ENCODE data around the gene PIEZO1. TPM values are rescaled to one million over a fixed set of nuclear protein-coding genes. Genes with fewer than 3 reads are reported as not detected.

The PIEZO1 gene
- total and polyA plus RNA-seq, 9 of the 15 experiments (the other 6 are each of a cell fraction or from before 2014, with no cell fraction given) = 3.6 to 432 (median 131) TPM

- TF ChIP-seq, protein P1, sequence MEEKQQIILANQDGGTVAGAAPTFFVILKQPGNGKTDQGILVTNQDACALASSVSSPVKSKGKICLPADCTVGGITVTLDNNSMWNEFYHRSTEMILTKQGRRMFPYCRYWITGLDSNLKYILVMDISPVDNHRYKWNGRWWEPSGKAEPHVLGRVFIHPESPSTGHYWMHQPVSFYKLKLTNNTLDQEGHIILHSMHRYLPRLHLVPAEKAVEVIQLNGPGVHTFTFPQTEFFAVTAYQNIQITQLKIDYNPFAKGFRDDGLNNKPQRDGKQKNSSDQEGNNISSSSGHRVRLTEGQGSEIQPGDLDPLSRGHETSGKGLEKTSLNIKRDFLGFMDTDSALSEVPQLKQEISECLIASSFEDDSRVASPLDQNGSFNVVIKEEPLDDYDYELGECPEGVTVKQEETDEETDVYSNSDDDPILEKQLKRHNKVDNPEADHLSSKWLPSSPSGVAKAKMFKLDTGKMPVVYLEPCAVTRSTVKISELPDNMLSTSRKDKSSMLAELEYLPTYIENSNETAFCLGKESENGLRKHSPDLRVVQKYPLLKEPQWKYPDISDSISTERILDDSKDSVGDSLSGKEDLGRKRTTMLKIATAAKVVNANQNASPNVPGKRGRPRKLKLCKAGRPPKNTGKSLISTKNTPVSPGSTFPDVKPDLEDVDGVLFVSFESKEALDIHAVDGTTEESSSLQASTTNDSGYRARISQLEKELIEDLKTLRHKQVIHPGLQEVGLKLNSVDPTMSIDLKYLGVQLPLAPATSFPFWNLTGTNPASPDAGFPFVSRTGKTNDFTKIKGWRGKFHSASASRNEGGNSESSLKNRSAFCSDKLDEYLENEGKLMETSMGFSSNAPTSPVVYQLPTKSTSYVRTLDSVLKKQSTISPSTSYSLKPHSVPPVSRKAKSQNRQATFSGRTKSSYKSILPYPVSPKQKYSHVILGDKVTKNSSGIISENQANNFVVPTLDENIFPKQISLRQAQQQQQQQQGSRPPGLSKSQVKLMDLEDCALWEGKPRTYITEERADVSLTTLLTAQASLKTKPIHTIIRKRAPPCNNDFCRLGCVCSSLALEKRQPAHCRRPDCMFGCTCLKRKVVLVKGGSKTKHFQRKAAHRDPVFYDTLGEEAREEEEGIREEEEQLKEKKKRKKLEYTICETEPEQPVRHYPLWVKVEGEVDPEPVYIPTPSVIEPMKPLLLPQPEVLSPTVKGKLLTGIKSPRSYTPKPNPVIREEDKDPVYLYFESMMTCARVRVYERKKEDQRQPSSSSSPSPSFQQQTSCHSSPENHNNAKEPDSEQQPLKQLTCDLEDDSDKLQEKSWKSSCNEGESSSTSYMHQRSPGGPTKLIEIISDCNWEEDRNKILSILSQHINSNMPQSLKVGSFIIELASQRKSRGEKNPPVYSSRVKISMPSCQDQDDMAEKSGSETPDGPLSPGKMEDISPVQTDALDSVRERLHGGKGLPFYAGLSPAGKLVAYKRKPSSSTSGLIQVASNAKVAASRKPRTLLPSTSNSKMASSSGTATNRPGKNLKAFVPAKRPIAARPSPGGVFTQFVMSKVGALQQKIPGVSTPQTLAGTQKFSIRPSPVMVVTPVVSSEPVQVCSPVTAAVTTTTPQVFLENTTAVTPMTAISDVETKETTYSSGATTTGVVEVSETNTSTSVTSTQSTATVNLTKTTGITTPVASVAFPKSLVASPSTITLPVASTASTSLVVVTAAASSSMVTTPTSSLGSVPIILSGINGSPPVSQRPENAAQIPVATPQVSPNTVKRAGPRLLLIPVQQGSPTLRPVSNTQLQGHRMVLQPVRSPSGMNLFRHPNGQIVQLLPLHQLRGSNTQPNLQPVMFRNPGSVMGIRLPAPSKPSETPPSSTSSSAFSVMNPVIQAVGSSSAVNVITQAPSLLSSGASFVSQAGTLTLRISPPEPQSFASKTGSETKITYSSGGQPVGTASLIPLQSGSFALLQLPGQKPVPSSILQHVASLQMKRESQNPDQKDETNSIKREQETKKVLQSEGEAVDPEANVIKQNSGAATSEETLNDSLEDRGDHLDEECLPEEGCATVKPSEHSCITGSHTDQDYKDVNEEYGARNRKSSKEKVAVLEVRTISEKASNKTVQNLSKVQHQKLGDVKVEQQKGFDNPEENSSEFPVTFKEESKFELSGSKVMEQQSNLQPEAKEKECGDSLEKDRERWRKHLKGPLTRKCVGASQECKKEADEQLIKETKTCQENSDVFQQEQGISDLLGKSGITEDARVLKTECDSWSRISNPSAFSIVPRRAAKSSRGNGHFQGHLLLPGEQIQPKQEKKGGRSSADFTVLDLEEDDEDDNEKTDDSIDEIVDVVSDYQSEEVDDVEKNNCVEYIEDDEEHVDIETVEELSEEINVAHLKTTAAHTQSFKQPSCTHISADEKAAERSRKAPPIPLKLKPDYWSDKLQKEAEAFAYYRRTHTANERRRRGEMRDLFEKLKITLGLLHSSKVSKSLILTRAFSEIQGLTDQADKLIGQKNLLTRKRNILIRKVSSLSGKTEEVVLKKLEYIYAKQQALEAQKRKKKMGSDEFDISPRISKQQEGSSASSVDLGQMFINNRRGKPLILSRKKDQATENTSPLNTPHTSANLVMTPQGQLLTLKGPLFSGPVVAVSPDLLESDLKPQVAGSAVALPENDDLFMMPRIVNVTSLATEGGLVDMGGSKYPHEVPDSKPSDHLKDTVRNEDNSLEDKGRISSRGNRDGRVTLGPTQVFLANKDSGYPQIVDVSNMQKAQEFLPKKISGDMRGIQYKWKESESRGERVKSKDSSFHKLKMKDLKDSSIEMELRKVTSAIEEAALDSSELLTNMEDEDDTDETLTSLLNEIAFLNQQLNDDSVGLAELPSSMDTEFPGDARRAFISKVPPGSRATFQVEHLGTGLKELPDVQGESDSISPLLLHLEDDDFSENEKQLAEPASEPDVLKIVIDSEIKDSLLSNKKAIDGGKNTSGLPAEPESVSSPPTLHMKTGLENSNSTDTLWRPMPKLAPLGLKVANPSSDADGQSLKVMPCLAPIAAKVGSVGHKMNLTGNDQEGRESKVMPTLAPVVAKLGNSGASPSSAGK (IDR thresholded peaks at IDR 0.05) = no peak
- no peak for TF ChIP-seq ZNF561 (CRISPR knock-in tag; conservative IDR thresholded peaks at IDR 0.05)
- TF ChIP-seq ZNF224 (CRISPR knock-in tag; IDR thresholded peaks at IDR 0.05) = no peak
- TF ChIP-seq POLR2G (IDR thresholded peaks at IDR 0.05; ENCODE audit: low read depth, low read length) = peak; percentile 26; the same call in 1 of the 2 replicates
Observed at GRCh38 chr16:88681709-88682451, 103.1 kb downstream of the PIEZO1 start (continued).
